Stimulated activated CD4-positive, alpha-beta T cell treated with anti-CD3 and anti-CD28 coated beads, Interleukin-12 subunit alpha, Interleukin-12 subunit beta, amount 100 ng/mL, for 48 hours (primary cell): ENCODE measurements around the gene CHCHD3.

ENCODE experiments used
- DNase-seq, 3 donors: peaks; one replicate each; pipeline ENCODE4 v3.0.0-alpha.2; 2020; ENCODE audit warnings: low read depth in 2 of 3, low spot score in 1 of 3

CHCHD3 gene

GRCh38 chr7:132869166-132869861, 212.6 kb downstream of the CHCHD3 start:
- DNase-seq, result no peak

DNA sequence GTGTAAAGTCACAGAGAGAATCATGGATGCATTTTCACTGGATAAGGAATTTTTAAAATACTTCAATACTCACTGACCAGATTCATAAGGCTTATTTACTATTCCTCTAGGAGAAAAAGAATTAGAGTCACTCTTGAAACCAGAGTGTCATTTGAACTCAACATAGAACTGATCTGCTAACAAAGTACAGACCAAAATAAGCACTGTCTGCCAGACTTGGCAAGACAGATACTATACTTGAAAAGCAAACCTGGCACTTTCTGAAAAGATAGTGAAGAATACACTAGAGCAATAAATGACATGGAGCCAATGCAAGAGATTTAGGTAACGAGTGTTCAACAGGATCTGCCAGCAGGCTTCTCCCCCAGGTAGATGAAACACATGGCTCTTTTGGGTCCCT, 215.3 kb downstream of the CHCHD3 start:
- no peak for DNase-seq

DNA sequence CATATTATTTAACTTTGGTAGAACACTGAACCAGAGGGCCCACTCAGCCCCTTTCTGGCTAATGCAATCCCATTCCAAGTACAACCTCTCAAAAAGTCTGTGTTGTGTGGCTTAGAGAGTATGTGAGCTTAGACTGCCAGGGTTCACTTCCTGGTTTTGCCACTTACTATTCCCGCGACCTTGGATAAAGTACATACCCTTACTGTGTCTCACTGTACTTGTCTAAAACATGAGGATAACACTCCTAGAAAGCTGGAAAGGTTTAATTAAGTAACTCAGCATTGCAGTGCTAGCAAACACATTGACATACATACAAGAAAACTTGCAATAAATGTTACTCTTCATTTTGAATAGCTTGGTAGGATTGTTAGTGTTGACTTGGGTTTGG, 215.8 kb downstream of the CHCHD3 start:
- DNase-seq, result no peak

DNA sequence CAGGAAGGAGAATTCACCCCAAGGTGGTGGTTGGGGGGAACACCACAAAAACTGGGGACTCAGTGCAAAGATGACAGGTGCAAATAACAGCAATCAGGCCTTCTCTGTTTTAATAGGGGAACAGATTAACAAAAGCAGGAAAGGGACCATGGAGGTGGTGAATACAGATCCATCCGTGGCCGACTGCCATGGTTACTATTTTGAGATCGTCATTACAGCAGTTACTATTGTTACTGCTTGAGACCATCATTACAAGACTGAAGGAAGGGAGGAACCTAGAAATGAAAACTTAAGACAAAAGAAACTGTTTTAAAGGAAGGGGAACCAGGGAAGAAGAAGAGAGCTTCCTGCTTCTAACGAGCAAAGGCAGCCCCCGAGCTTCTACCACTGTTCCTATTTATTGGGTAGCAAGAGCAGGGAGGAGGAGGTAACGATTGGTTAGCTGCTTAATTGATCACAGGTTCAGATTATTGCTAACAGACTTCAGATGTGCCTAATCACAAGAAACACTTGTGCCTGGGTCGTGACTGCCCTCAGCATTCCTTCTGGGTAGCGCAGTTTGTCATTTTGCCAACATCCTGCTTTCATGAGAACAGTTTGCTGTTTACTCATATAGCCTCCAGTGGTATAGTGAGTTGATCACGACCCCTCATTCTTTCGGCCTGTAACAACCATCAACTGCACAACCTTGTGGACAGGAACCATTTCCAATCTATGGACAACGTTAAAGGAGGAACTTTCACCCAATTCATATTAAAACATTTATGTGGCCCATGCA, 216.3 kb downstream of the CHCHD3 start:
- DNase-seq, result no peak

- DNase-seq, result no peak
Measured at GRCh38 chr7:132861940-132862554, 219.8 kb downstream of the CHCHD3 start.

- no peak for DNase-seq
Measured at GRCh38 chr7:132861424-132861823, 220.5 kb downstream of the CHCHD3 start.

DNA sequence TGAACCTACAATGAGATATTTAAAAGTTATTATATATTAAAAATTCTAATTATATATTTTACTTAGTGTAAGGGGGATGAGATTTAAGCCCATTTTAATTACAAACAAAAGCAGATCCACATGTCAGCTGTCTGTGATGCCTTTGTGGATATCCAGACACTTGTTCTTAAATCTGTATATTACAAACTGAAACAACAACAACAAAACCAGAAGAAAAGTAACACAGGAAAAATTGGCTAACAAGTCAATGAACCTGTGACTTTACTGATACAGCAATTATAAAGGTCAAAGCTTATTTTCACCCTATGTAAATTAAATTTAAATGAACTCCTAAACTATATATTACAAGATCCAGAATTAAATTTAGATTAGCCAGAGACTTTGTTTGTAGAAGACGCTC, 222.7 kb downstream of the CHCHD3 start:
- DNase-seq, result no peak

- no peak for DNase-seq
Measured at GRCh38 chr7:132858760-132859159, 223.1 kb downstream of the CHCHD3 start.

DNA sequence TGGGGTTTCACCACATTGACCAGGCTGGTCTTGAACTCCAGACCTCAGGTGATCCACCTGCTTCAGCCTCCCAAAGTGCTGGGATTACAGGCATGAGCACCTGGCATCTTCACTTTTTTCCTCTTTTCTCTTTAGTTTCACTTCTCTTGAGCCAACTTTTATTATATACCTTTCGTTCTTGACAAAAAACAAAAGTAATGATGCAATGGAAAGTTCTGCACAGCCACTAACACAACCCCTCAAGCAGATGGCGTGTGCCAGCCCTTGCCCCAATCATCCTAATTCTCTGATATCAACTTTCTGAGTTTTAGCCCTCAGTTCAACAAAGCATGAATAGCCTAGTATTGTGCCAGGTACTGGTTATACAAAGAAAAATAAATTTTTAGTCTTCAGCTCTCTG, 223.6 kb downstream of the CHCHD3 start:
- no peak for DNase-seq

DNA sequence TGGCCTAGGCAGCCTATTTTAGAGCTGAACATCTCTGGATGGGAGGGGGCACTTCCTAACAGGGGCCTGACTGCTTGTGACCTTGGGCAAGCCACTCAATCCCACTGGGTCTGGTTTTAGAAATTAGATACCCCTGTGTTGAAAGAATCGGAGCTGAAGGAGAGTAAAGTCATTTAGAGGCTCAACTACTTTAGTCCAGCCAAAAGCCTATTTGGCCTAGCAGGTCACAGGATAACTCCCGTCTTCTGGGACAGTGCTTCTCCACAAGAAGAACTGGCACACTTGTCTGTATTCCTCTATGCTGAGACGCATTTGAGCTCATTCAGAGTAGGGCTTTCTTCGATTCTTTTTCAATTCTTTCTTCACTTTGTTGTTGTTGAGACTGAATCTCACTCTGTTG, 224.2 kb downstream of the CHCHD3 start:
- DNase-seq, result no peak

DNA sequence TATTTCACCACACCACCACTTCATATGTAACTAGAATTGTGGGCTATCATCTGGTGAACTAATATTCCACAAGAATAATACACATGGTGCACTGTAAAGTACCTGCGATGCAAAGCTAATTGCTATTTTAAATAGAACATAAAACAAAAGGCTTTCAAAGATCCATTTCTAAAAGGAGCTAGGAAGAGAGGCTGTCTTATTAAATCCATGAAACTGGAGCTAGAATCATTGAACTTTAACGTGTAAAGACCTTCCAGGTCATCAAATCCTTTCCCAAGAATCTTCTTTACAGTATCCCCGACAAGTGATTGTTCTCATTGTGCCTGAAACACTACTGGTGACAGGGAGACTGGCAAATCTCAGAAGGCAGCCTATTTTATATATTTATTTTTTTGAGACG, 224.9 kb downstream of the CHCHD3 start:
- no peak for DNase-seq

- no peak for DNase-seq
Measured at GRCh38 chr7:132856416-132856815, 225.5 kb downstream of the CHCHD3 start.

DNA sequence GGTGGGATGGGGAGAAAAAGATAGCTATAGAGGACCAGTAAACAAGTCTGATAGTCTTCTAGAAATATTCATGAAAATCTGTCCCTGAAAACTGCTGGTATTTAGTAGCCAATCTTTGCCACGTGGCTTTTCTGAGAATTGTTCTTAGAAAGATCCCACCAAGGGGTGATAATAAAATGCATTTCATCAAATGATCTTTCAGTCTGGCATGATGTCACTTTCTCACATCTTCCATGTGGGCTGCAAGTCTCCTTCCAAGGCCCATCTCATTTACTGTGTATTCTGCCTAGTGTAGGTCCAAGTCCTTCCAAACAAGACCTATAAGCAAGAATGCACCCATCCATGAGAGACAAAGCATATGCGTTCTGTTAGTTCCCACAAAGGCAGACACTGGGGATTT, 226.0 kb downstream of the CHCHD3 start:
- no peak for DNase-seq

DNA sequence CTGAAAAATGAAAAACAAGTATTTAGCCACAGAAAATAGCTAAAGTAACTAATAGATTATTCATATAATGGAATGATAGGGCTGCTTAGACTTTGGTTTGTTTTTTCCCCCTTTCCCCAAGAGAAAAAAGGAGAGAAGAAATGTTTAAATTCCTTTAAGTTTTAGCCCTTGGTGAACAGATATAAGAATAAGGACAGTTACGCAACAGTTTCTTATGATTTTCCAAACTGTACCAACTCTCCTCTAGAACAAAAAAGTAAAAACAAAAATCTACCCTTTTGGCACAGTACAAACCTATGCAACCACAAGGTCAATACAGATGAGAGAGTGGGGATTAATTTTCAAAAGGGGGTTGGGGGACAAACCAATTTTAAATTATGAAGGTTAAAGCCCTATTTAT, 227.7 kb downstream of the CHCHD3 start:
- DNase-seq, result no peak

GRCh38 chr7:132847376-132847775, 234.5 kb downstream of the CHCHD3 start:
- DNase-seq, result no peak

GRCh38 chr7:132846086-132846485, 235.8 kb downstream of the CHCHD3 start:
- DNase-seq, result no peak

DNA sequence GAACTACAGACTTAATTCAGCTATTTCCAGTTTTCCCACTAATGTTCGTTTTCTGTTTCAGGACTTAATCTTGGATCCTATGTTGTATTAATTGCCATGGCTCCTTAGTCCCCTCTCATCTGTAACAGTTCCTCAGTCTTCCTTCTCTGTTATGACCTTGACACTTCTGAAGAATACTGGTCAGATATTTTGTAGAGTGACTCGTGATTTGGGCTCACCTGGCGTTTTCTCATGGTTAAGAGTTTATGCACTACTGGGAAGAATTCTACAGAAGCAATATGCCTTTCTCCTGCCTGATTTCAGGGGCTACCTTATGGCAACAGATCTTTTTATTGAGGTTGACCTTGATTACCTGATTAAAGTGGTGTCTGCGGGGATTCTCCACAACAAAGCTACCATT, 239.4 kb downstream of the CHCHD3 start:
- DNase-seq, result no peak

DNA sequence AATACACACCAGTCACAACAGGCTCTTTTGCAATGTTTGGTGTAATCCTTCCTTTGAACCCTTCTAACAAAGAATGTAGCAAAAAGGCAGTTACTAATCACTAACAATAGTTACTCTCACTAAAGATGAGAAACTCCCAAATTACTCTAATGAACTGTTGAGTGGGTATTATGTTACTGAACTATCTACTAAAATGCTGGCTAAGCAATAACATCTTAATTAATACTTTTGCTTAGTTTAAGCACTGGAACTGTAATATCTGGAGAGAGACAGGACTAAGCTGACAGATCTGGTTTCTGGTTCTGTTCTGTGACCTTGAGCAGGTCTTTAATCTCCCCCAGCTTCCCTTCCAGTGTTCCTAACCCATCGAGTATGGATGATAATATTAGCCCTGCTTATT, 241.7 kb downstream of the CHCHD3 start:
- DNase-seq, result no peak

- no peak for DNase-seq
Measured at GRCh38 chr7:132838313-132838712, 243.6 kb downstream of the CHCHD3 start.

- no peak for DNase-seq
Measured at GRCh38 chr7:132837529-132837928, 244.4 kb downstream of the CHCHD3 start.

DNA sequence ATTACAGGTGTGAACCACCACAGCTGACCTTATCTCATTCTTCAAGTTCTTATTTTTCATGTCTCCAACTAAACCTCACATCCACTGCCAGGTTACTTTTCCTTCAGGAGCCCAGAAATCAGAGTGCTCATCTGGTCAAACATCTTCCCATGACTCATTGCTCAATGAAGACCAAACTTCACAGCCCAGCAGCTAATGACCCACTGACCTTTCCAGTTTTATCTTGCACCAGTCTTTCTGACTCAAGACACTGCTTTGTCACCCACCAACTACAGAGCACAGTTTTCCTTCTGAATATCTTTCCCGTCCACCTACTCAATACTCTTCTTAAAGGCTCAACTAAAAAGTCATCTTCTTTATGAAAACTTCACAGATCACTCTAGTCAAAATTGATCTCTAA, 245.1 kb downstream of the CHCHD3 start:
- no peak for DNase-seq

- DNase-seq, result no peak
Measured at GRCh38 chr7:132830941-132831340, 250.9 kb downstream of the CHCHD3 start.
